Forelimb muscle (tissue), 1 donor: Measurements from ENCODE around the gene CMTM5. TPM values are rescaled to one million over a fixed set of nuclear protein-coding genes. Genes with fewer than 3 reads are reported as not detected.

ENCODE experiments used
- DNase-seq: peaks from one replicate; pipeline ENCODE4 v3.0.0-alpha.2; 2013; ENCODE audit warnings: low read depth
- polyA plus RNA-seq: library from polyadenylated mRNA; unstranded; fragments of 120-200 nt; gene quantifications from one replicate; pipeline ENCODE4 v1.2.1, GENCODE V29; 2013; ENCODE audit not compliant: insufficient read length

Gene CMTM5
- polyA plus RNA-seq, 1 donor = 1.4 TPM

DNA sequence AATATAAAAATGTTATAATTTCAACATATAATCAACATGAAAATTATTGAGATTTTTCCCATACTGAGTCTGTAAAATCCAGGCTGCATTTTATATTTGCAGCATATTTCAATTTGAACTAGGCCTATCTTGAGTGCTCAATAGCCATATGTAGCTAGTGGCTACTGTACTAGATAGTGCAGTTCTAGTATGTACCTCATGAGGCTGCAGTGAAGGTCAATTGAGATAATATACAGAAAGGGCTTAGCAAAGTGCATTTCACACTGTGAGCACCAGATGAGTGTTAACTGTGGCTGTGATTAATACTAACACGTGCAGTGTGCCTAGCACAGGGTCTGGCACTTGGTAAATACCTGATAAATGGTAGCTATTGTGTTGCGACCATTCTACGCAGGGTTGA lies 18.8 kb upstream of the CMTM5 start:
- no peak for DNase-seq

DNA sequence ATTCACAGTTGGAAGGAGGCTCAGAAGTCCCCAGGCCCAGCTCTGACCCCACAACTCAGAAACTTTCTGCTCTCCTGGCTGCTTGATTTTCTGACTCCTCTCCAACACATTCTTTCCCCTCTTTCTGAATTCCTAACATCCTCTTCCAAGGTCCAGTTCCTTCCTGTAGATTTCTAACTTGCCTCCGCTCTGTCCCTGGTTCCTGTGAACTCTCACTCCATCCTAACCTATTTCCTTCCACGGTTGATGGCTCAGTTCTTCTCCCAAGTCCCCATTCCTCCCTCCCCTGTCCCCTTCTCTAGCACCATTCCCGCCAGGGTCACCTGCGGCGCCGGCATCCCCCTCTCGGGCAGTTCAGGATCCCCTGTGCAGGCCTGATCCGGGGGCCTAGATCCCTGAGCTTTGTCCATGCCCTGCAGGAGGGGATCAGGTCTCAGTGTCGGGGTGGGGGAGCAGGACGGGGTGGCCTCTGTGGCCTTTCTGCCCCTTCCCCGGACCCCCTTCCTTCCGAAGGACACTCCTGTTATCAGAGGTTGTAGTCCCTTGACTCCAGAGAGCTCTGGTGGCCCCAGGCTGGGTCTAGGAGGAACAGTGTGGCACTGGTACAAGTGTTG lies 18.2 kb upstream of the CMTM5 start:
- DNase-seq = no peak

DNA sequence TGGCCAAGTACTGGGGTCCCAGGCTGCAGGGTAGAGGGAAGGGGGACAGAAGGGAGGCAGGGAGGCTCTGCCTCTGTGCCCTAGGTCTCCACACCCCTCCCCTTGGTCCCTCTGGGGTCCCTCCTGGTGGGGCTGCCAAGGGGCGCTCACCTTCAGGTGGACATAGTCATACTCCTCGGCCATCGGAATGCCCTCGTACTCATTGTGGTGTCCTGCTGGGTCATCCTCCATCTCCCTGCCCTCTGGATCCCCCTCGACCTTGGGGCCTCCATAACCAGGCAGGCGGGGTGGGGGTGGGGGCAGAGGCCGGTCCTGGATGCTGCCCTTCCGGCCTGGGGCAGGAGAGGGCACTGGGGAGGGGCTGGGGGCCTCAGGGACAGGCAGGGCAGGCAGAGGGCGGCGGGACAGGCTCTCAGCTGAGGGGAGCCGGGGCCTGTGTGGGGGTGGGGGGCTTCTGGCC lies 17.6 kb upstream of the CMTM5 start:
- no peak for DNase-seq

DNA sequence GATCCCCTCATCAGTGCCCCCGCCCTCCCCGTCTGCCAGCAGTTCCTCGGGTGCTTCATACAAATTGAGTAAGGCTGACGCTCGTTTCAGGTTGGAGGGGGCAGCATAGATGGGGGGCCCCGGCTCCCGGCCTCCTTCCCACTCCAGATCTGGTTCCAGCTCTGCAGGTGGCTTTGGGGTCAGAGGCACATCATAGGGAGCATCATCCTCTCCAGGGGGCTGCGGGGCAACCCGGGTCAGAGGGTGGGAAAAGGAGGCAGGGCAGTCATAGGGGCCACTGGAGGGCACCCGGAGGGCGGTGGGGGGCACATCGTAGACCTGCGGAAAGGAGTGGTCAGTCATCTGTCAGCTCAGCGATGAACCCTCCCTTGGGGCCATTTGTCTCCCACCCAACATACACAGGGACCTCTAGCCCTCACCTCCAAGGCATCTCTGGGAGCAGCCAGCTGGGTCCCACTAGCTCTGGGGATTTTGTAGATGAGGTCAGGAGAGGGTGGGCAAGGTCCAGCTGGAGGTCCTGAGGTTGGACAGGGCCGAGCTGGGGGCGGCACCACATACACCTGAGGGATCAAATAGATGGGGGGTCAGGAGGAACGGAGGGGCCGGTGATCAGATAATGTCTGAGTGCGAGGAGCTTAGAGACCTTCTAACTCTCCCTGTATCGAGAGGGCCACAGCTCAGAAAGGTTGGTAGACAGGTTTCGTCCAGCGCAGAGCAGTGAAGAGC lies 17.0 kb upstream of the CMTM5 start:
- DNase-seq = no peak

- DNase-seq = no peak
These were observed 16.4 kb upstream of the CMTM5 start for GRCh38 chr14:23360496-23360895.

DNA sequence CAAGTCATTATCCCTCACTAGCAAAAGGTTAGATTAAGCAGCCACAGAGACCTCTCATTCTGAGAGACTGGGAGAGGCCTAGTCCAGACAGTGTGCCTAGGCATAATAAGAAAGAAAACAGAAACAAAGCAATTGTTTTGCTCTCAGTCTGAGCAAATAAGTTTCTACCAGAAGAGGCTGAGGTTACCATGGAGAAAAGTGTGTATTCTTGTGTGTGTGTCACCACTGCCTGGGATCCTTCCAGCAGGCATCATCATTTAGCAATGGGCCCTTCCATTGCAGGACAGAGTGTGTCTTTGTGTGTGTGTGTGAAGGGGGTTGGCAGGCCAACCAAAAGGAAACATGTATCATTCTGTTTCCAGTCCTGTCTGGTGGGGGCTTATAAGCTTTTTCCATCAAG lies 15.5 kb upstream of the CMTM5 start:
- DNase-seq = no peak

GRCh38 chr14:23361763-23362162 lies 15.1 kb upstream of the CMTM5 start:
- DNase-seq = no peak

DNA sequence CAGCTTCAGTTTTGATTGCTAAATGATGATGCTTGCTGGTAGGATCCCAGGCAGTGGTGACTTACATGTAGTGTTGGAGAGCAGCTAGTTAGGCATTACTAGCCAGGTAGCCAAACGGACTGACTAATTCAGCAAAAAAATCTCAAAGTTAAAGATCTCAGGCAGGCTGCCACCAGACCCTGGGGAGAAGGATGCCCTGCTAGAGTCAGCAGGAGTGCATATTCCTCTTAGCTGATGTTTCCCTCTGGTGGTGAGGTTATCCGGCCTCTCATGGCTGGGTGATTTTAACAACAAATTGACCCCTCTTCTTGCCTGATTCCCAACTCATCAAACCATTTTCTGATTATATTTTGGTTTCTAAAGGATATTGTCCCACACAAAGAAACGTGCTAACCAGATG lies 14.6 kb upstream of the CMTM5 start:
- no peak for DNase-seq

DNA sequence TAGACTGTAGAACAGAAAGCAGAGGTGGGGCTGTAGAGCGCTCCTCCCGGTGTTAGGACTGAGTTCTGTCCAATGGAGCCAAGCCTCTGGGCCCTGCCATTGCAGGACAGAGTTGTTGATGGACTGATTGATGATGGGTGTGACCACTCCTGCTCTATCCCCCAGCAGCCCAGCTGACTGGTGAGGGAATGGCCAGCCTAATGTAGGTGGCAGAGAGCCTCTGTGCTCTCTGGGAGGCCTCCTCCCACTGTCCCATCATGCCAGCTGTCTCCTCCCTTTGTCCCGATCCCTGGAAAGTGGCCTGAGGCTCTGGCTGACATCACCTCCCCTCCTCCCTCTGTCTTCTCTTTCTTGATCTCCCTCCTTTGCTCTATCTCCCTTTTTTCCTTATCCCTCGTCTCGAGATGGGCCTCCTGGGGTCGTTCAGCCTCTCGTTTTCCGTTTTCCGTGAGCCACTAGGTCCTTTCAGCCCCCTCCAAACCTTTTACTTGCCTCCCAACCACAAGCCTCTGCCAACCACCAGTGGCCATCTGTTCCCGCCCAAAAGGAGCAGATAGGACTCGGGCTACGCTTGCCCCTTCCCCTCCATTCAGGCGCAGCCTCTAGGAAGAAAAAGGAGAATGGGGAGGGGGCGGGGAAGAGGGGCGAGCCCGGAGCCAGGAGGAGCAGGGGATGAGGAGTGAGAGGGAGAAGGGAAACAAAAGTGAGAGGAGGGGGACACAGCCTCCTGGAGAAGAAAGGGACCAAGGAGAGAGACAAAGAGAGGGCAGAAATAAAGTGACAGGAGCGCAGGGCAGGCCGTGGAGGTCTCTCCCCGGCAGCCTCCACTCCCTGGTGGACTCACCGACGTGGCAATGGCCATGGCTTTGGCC lies 12.4 kb upstream of the CMTM5 start:
- peak; percentile 34 for DNase-seq

- DNase-seq = no peak
These were observed 11.7 kb upstream of the CMTM5 start, which contains the start of gene EFS for GRCh38 chr14:23365036-23365731. EFS (minus strand) TSS chr14:23365172; CDS start chr14:23365025, 147 bp downstream.

DNA sequence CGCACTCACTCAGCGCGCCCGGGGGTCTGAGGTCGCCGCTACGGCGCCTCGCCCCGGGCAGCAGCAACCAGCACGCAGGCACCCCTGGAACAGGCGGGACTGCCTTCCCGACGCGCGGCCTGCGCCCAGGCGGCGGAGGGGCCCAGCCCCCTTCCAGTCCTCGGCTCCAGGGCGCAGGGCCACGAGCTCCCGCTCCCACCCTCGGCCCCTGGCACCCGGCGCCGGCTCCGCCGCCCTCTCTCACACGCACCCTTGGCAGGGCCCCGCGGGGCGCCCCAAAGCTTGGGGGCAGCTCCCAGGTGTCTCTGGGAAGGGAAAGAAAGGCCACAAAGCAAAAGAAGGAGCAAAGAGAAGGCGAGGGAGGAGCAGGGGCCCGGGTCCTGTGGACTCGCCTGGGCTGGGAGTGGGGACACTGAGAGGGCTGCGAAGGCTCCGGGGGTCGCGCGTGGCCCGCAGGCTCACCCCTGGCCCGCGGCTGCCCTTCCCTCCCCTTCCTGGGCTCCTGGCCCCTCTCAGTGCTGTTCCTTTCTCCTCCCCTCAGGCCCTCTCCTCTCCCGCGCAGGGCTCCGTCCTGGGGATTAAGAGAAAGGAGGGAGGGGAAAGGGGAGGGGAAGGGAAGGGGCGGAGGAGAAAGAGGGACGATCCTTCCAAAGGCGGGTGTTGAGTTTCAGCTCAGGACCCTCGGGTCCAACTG lies 11.0 kb upstream of the CMTM5 start:
- peak; percentile 70 for DNase-seq

GRCh38 chr14:23366426-23366921 lies 10.4 kb upstream of the CMTM5 start:
- no peak for DNase-seq

DNA sequence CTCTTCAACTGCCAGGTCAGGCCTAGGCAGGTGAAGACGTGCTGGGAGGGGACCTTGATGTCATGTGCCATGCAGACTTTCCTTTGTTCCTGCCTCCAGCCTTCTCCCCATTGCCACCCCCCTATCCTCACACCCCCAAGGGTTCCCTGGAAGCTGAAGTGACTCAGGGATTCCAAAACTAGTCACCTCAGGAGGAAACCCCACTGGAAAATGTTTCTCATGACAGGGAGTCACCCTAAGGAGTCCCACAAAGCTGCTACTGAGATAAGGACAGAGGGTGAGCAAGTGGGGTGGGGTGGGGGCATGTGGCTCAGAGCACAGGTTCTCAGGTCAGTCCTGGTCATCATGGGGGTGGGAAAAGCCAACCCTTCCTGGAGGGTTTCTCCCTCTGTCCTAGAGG lies 6.6 kb upstream of the CMTM5 start:
- no peak for DNase-seq

DNA sequence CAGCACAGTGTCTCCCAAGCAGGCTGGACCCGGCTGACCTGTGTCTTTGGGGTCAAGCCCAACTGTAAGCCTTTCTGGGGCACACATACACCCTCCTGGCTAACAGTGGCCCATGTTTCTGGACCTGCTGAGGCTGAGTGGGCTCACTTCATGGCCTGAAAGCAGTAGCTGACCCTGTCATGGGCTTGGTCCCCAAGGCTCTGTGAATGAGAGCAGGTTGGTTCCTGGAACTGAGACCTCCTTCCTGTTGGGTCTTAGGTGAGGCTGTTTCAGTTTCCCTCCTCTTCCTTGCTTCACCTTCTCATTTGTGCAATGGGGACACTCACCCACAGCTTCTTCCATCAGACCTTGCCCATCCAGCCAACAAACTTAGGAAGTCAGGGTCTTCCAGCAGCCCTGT lies 5.0 kb upstream of the CMTM5 start:
- no peak for DNase-seq

DNA sequence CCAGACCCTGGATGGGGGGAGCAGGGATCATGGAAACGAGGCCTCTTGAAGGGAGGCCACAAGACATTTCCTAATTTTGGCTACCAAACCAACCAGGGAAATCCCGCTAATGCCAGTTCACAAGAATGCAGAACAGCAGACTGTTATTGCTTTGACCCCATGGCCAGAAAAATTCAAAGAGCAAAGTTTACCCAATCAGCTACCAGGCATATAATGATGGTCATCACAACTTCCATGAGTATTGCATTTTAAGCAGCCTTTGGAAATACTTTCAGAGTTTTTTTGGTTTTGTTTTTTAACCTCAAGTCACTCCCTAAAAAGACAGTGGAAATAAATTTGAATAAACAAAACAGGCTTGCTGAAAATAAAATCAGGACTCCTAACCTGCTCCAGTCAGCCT lies 4.3 kb upstream of the CMTM5 start, which contains the start of gene IL25:
Gene IL25 (plus strand): TSS at position 301 of the 400 bp plus-strand sequence.
- DNase-seq = no peak

DNA sequence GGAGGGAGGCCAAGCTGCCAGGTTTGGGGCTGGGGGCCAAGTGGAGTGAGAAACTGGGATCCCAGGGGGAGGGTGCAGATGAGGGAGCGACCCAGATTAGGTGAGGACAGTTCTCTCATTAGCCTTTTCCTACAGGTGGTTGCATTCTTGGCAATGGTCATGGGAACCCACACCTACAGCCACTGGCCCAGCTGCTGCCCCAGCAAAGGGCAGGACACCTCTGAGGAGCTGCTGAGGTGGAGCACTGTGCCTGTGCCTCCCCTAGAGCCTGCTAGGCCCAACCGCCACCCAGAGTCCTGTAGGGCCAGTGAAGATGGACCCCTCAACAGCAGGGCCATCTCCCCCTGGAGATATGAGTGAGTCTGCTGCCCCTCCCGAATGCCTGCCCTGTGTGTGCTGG lies 3.8 kb upstream of the CMTM5 start:
- no peak for DNase-seq

DNA sequence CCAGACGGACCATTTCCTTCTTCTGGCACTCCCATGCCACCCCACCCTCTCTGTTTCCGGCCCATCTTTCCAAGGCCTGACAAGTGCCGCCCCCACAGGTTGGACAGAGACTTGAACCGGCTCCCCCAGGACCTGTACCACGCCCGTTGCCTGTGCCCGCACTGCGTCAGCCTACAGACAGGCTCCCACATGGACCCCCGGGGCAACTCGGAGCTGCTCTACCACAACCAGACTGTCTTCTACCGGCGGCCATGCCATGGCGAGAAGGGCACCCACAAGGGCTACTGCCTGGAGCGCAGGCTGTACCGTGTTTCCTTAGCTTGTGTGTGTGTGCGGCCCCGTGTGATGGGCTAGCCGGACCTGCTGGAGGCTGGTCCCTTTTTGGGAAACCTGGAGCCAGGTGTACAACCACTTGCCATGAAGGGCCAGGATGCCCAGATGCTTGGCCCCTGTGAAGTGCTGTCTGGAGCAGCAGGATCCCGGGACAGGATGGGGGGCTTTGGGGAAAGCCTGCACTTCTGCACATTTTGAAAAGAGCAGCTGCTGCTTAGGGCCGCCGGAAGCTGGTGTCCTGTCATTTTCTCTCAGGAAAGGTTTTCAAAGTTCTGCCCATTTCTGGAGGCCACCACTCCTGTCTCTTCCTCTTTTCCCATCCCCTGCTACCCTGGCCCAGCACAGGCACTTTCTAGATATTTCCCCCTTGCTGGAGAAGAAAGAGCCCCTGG lies 1.2 kb upstream of the CMTM5 start:
- DNase-seq = no peak

GRCh38 chr14:23377198-23377550 lies 328 bp downstream of the CMTM5 start:
- no peak for DNase-seq

GRCh38 chr14:23377573-23378563 lies 1.0 kb downstream of the CMTM5 start:
- DNase-seq = no peak
